Trophoblast cell (in vitro differentiated cells and primary cell): Measurements from ENCODE around the gene ICA1.
"Not testable (repeated sequence)": the region's sequence is repeated elsewhere in the genome, so short reads cannot be mapped to it uniquely, and the experiment has no call there.

Source experiments
- DNase-seq, 2 donors: peaks; one replicate each; pipeline ENCODE4 v3.0.0-alpha.2; 2016
- H2AFZ ChIP-seq: 2 replicates; pipeline ENCODE4 v1.6.1; 2013; ENCODE audit warnings: low read length, moderate library complexity, mild to moderate bottlenecking; ENCODE audit not compliant: insufficient read depth, poor library complexity
- H2AK5ac ChIP-seq: 2 replicates; pipeline ENCODE4 v1.6.1; 2013; ENCODE audit warnings: mild to moderate bottlenecking, low read length
- H2BK120ac ChIP-seq: 2 replicates; pipeline ENCODE4 v1.6.1; 2013; ENCODE audit warnings: low read length, mild to moderate bottlenecking, moderate library complexity; ENCODE audit not compliant: insufficient read depth, poor library complexity
- H2BK12ac ChIP-seq: 2 replicates; pipeline ENCODE4 v1.6.1; 2013; ENCODE audit warnings: mild to moderate bottlenecking, low read length, moderate library complexity
- H2BK5ac ChIP-seq: 2 replicates; pipeline ENCODE4 v1.6.1; 2013; ENCODE audit warnings: low read length, low read depth, moderate library complexity, mild to moderate bottlenecking; ENCODE audit not compliant: poor library complexity
- H3K14ac ChIP-seq: 2 replicates; pipeline ENCODE4 v1.6.1; 2013; ENCODE audit warnings: mild to moderate bottlenecking, low read length
- H3K18ac ChIP-seq: 2 replicates; pipeline ENCODE4 v1.6.1; 2013; ENCODE audit warnings: mild to moderate bottlenecking, low read length
- H3K23ac ChIP-seq: 2 replicates; pipeline ENCODE4 v1.6.1; 2013; ENCODE audit warnings: low read length
- H3K27ac ChIP-seq: 2 replicates; pipeline ENCODE4 v1.5.1; 2013; ENCODE audit warnings: low read depth, mild to moderate bottlenecking, inconsistent platforms, low read length, moderate library complexity
- H3K27me3 ChIP-seq: 2 replicates; pipeline ENCODE4 v1.6.1; 2013; ENCODE audit warnings: inconsistent platforms, mild to moderate bottlenecking, low read length, moderate library complexity; ENCODE audit not compliant: insufficient read depth
- H3K36me3 ChIP-seq, 2 experiments: 1 replicate in 1 of 2; 2 replicates in 1 of 2; pipeline ENCODE4 v1.6.1; 2013; ENCODE audit warnings: low read length in 2 of 2, mild to moderate bottlenecking in 2 of 2, moderate library complexity in 1 of 2; ENCODE audit not compliant: insufficient read depth in 2 of 2, control insufficient read depth in 1 of 2
- H3K4ac ChIP-seq: 2 replicates; pipeline ENCODE4 v1.6.1; 2013; ENCODE audit warnings: low read depth, mild to moderate bottlenecking, low read length, moderate library complexity
- H3K4me1 ChIP-seq, 2 experiments: 1 replicate in 1 of 2; 2 replicates in 1 of 2; pipeline ENCODE4 v1.6.1; 2013; ENCODE audit warnings: low read length in 2 of 2, mild to moderate bottlenecking in 2 of 2, moderate library complexity in 1 of 2; ENCODE audit not compliant: insufficient read depth in 2 of 2, control insufficient read depth in 1 of 2
- H3K4me2 ChIP-seq: 2 replicates; pipeline ENCODE4 v1.6.1; 2013; ENCODE audit warnings: inconsistent platforms, mild to moderate bottlenecking, low read length, moderate library complexity
- H3K4me3 ChIP-seq: 2 replicates; pipeline ENCODE4 v1.5.1; 2013; ENCODE audit warnings: mild to moderate bottlenecking, low read depth, low read length, inconsistent platforms
- H3K79me1 ChIP-seq: one replicate; pipeline ENCODE4 v1.6.1; 2013; ENCODE audit warnings: low read length
- H3K79me2 ChIP-seq: 2 replicates; pipeline ENCODE4 v1.6.1; 2013; ENCODE audit warnings: low read length, mild to moderate bottlenecking; ENCODE audit not compliant: control insufficient read depth, insufficient read depth, poor library complexity
- H3K9ac ChIP-seq: 2 replicates; pipeline ENCODE4 v1.6.1; 2013; ENCODE audit warnings: mild to moderate bottlenecking, low read length
- H3K9me3 ChIP-seq: 2 replicates; pipeline ENCODE4 v1.6.1; 2013; ENCODE audit warnings: low read depth, mild to moderate bottlenecking, control low read depth, inconsistent platforms, low read length; ENCODE audit not compliant: insufficient read depth
- H4K12ac ChIP-seq: 2 replicates; pipeline ENCODE4 v1.6.1; 2013; ENCODE audit warnings: low read depth, mild to moderate bottlenecking, low read length, moderate library complexity
- H4K8ac ChIP-seq: 2 replicates; pipeline ENCODE4 v1.6.1; 2013; ENCODE audit warnings: low read depth, mild to moderate bottlenecking, low read length, moderate library complexity
- H4K91ac ChIP-seq: one replicate; pipeline ENCODE4 v1.6.1; 2013; ENCODE audit warnings: low read depth, mild to moderate bottlenecking, low read length, moderate library complexity
- WGBS: extraction: QIAGEN DNeasy Blood & Tissue Kit; methylation state at CpG from one replicate; pipeline ENCODE4 v1.1.7; 2013; ENCODE audit warnings: missing lambda C conversion rate; ENCODE audit not compliant: insufficient read length, insufficient coverage; ENCODE audit errors: extremely low coverage; 5-methylcytosine and 5-hydroxymethylcytosine counted together

The ICA1 gene

GRCh38 chr7:8103282-8103681 is 158.7 kb downstream of the ICA1 start:
- H3K27ac ChIP-seq = no peak overlapping the region
- H2BK5ac ChIP-seq = no peak overlapping the region
- H2AK5ac ChIP-seq = no peak overlapping the region
- no peak overlapping the region for H4K12ac ChIP-seq
- H3K4me2 ChIP-seq = no peak overlapping the region
- no peak overlapping the region for H4K91ac ChIP-seq
- DNase-seq = no peak
- H4K8ac ChIP-seq = no peak overlapping the region
- H3K9me3 ChIP-seq = no peaks in the 10 kb centered on the region
- no peak overlapping the region for H2BK120ac ChIP-seq
- H2BK12ac ChIP-seq = no peak overlapping the region
- no peaks in the 10 kb centered on the region for H3K36me3 ChIP-seq
- H3K18ac ChIP-seq = no peak overlapping the region
- no peaks in the 10 kb centered on the region for H3K4me1 ChIP-seq
- H2AFZ ChIP-seq = no peak overlapping the region
- no peak overlapping the region for H3K4ac ChIP-seq
- H3K4me3 ChIP-seq = no peak overlapping the region
- H3K79me2 ChIP-seq = no peaks in the 10 kb centered on the region
- no peak overlapping the region for H3K9ac ChIP-seq
- no peaks in the 10 kb centered on the region for H3K27me3 ChIP-seq
- H3K79me1 ChIP-seq = no peaks in the 10 kb centered on the region
- no peak overlapping the region for H3K14ac ChIP-seq
- no peak overlapping the region for H3K23ac ChIP-seq
- WGBS = no CpG with 5 or more reads among the region's 9 CpGs

- not testable (repeated sequence) for H3K79me2 ChIP-seq, H4K12ac ChIP-seq, H2BK5ac ChIP-seq, H4K91ac ChIP-seq, H3K4me1 ChIP-seq, H4K8ac ChIP-seq, H3K9ac ChIP-seq, H3K4me2 ChIP-seq, H2AFZ ChIP-seq, H3K14ac ChIP-seq, H3K27ac ChIP-seq, H3K4ac ChIP-seq, DNase-seq, H2BK12ac ChIP-seq, H3K23ac ChIP-seq, H3K9me3 ChIP-seq, H2BK120ac ChIP-seq, H3K27me3 ChIP-seq, H3K36me3 ChIP-seq, H2AK5ac ChIP-seq, H3K4me3 ChIP-seq, H3K79me1 ChIP-seq, H3K18ac ChIP-seq
- no CpG with 5 or more reads among the region's 4 CpGs for WGBS
Observed at GRCh38 chr7:8101292-8101691, 160.7 kb downstream of the ICA1 start.

DNA sequence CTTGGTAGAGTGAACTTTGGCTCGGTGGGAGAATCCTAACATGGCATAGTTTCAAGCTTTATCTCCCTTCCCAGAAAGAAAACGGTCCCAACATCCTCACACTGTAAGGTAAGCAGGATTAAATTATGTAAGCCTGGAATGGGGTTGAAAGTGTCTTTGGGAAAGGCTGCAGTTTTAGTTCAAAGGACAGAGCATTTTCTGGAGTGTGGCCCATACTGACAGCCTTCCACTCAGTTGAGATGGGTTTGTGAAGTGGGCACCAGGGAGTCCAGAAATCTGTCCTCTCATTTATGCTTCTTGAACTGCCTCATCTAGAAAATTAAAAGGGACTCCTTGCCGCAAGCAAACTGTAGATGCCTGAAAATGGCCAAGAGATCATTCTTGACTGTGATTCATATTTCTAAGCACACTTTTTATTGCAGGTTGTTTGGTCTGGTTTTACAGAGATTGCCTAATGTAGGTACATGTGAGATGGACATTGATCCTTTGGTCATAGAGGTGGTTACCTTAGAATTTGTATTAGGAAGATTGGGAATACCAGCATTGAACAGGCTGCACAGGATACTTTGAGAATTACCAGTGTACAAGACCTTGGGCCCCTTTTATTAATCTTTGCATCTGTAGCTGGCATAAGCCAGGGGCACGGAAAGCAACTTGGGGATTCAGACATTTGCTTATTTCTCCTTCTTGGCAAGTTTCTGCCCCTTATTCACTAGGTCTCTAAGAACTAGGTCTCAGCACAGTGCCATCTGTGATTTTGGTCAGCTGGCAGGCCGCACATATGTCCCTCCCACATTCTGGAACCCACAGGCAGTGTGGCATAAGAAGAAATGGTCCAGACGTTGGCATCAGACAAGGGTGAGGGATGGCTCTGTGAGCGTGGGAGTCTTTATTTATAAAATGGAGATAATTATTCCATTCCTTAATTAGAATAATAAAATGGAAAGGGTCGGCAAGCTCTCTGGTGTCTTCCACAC is 167.5 kb downstream of the ICA1 start:
- no peak overlapping the region for H2BK12ac ChIP-seq
- no peaks in the 10 kb centered on the region for H3K36me3 ChIP-seq
- no peak overlapping the region for H3K4ac ChIP-seq
- H3K23ac ChIP-seq = no peak overlapping the region
- H4K8ac ChIP-seq = no peak overlapping the region
- H4K91ac ChIP-seq = no peak overlapping the region
- no CpG with 5 or more reads among the region's 8 CpGs for WGBS
- H3K27me3 ChIP-seq = no peaks in the 10 kb centered on the region
- no peak overlapping the region for H3K9ac ChIP-seq
- no peak overlapping the region for H2AK5ac ChIP-seq
- no peaks in the 10 kb centered on the region for H3K79me1 ChIP-seq
- no peak overlapping the region for H3K18ac ChIP-seq
- H3K79me2 ChIP-seq = no peaks in the 10 kb centered on the region
- no peak overlapping the region for H2AFZ ChIP-seq
- peaks cover 3% of the 10 kb centered on the region for H3K9me3 ChIP-seq
- H3K27ac ChIP-seq = no peak overlapping the region
- H3K4me2 ChIP-seq = no peak overlapping the region
- no peak overlapping the region for H3K14ac ChIP-seq
- H3K4me3 ChIP-seq = no peak overlapping the region
- H2BK5ac ChIP-seq = no peak overlapping the region
- DNase-seq = no peak
- no peak overlapping the region for H4K12ac ChIP-seq
- no peaks in the 10 kb centered on the region for H3K4me1 ChIP-seq
- H2BK120ac ChIP-seq = no peak overlapping the region

GRCh38 chr7:8092140-8092539 is 169.8 kb downstream of the ICA1 start:
- WGBS = no CpG with 5 or more reads among the region's 2 CpGs
- H2BK120ac ChIP-seq = no peak overlapping the region

More at GRCh38 chr7:8092140-8092539, 169.8 kb downstream of the ICA1 start:
- H2AK5ac ChIP-seq = no peak overlapping the region
- no peak overlapping the region for H3K4ac ChIP-seq
- no peak overlapping the region for H3K23ac ChIP-seq
- H3K27ac ChIP-seq = no peak overlapping the region
- no peak overlapping the region for H2AFZ ChIP-seq
- H3K4me3 ChIP-seq = no peak overlapping the region
- no peak overlapping the region for H3K14ac ChIP-seq
- H4K8ac ChIP-seq = no peak overlapping the region
- H2BK12ac ChIP-seq = no peak overlapping the region
- no peaks in the 10 kb centered on the region for H3K36me3 ChIP-seq
- no peaks in the 10 kb centered on the region for H3K79me1 ChIP-seq
- DNase-seq = peak in 1 of 2 donors; percentile 27
- H3K4me2 ChIP-seq = no peak overlapping the region
- peaks cover 3% of the 10 kb centered on the region for H3K9me3 ChIP-seq
- H4K91ac ChIP-seq = no peak overlapping the region
- H3K9ac ChIP-seq = no peak overlapping the region
- no peak overlapping the region for H3K18ac ChIP-seq
- no peaks in the 10 kb centered on the region for H3K4me1 ChIP-seq
- no peaks in the 10 kb centered on the region for H3K27me3 ChIP-seq
- H2BK5ac ChIP-seq = no peak overlapping the region
- no peaks in the 10 kb centered on the region for H3K79me2 ChIP-seq
- no peak overlapping the region for H4K12ac ChIP-seq
